MM.1S (cell line): ENCODE results near the gene WDR77.

Source experiments
- CTCF ChIP-seq: fragments of 300-600 bp; sonication (generic); IDR thresholded peaks from 2 replicates; pipeline ENCODE4 v1.5.1; 2016; ENCODE audit warnings: antibody characterized with exemption, low read length, mixed read lengths
- EZH2 ChIP-seq: fragments of 300-600 bp; sonication (generic); optimal IDR thresholded peaks from 2 replicates; pipeline ENCODE3; 2017; ENCODE audit warnings: low read depth, mild to moderate bottlenecking, antibody characterized with exemption, low read length, mixed read lengths
- EZH2phosphoT487 ChIP-seq: fragments of 300-600 bp; sonication (generic); IDR thresholded peaks from 2 replicates; pipeline ENCODE4 v1.6.1; 2018; ENCODE audit warnings: antibody characterized with exemption, low read length

GRCh38 chr1:111461765-111462164 lies 12.7 kb upstream of the WDR77 start:
- TF ChIP-seq CTCF (no peak), EZH2phosphoT487 (no peak), EZH2 (no peak)
